ENCODE measurements around the gene HS3ST6. TPM values are rescaled to one million over a fixed set of nuclear protein-coding genes. Genes with fewer than 3 reads are reported as not detected.
"Not testable (repeated sequence)": the region's sequence is repeated elsewhere in the genome, so short reads cannot be mapped to it uniquely, and the experiment has no call there.

Gene HS3ST6
- total RNA-seq, 1 donor from 2014 or later = not detected

GRCh38 chr16:1879477-1879876 is 38.7 kb downstream of the HS3ST6 start:
- Mint-ChIP-seq H3K27me3 (ENCODE audit: low read depth) (peaks cover 13% of the 10 kb centered on the region), H3K4me3 (ENCODE audit: unreplicated experiment) (no peak overlapping the region), H3K4me1 (ENCODE audit: low read depth) (no peaks in the 10 kb centered on the region), H3K9me3 (ENCODE audit: low read depth) (no peaks in the 10 kb centered on the region), H3K36me3 (ENCODE audit: low read depth) (no peaks in the 10 kb centered on the region), H3K27ac (ENCODE audit: unreplicated experiment) (no peak overlapping the region)
- no peak for DNase-seq (ENCODE audit: low spot score)
- TF ChIP-seq, protein P1, sequence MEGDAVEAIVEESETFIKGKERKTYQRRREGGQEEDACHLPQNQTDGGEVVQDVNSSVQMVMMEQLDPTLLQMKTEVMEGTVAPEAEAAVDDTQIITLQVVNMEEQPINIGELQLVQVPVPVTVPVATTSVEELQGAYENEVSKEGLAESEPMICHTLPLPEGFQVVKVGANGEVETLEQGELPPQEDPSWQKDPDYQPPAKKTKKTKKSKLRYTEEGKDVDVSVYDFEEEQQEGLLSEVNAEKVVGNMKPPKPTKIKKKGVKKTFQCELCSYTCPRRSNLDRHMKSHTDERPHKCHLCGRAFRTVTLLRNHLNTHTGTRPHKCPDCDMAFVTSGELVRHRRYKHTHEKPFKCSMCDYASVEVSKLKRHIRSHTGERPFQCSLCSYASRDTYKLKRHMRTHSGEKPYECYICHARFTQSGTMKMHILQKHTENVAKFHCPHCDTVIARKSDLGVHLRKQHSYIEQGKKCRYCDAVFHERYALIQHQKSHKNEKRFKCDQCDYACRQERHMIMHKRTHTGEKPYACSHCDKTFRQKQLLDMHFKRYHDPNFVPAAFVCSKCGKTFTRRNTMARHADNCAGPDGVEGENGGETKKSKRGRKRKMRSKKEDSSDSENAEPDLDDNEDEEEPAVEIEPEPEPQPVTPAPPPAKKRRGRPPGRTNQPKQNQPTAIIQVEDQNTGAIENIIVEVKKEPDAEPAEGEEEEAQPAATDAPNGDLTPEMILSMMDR (IDR thresholded peaks at IDR 0.05) = no peak

DNA sequence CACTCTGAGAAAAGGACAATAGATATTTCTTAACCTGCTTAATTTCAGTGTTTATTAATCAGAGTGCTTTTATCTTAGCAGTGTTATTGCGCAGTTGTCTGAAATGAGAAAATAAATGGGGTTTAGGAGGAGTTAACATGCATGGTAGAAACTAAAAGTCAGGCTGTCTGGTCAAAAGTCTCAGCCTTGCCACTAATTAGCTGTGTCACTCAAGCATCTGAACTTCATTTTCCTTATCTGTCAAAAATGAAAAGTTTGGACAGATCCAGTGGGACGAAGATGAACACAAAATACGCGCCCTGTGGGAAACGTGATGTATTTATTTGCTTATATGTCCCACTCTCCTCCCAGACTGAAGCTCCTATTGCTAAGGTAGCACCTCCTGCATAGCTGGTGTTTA is 40.0 kb downstream of the HS3ST6 start:
- no peak overlapping the region for H3K27ac Mint-ChIP-seq (ENCODE audit: unreplicated experiment)
- H3K27me3 Mint-ChIP-seq (ENCODE audit: low read depth) = peaks cover 13% of the 10 kb centered on the region
- DNase-seq (ENCODE audit: low spot score) = no peak
- no peak overlapping the region for H3K4me3 Mint-ChIP-seq (ENCODE audit: unreplicated experiment)
- TF ChIP-seq, protein P1 (IDR thresholded peaks at IDR 0.05) = no peak
- no peaks in the 10 kb centered on the region for H3K4me1 Mint-ChIP-seq (ENCODE audit: low read depth)
- no peaks in the 10 kb centered on the region for H3K36me3 Mint-ChIP-seq (ENCODE audit: low read depth)
- H3K9me3 Mint-ChIP-seq (ENCODE audit: low read depth) = no peaks in the 10 kb centered on the region

GRCh38 chr16:1877804-1878203 is 40.4 kb downstream of the HS3ST6 start:
- Mint-ChIP-seq H3K27me3 (ENCODE audit: low read depth) (peaks cover 13% of the 10 kb centered on the region), H3K4me1 (ENCODE audit: low read depth) (no peaks in the 10 kb centered on the region), H3K4me3 (ENCODE audit: unreplicated experiment) (no peak overlapping the region), H3K36me3 (ENCODE audit: low read depth) (no peaks in the 10 kb centered on the region), H3K27ac (ENCODE audit: unreplicated experiment) (no peak overlapping the region), H3K9me3 (ENCODE audit: low read depth) (no peaks in the 10 kb centered on the region)
- DNase-seq (ENCODE audit: low spot score) = no peak
- TF ChIP-seq, protein P1 (IDR thresholded peaks at IDR 0.05) = no peak

GRCh38 chr16:1877089-1877488 is 41.1 kb downstream of the HS3ST6 start:
- Mint-ChIP-seq H3K27ac (ENCODE audit: unreplicated experiment) (no peak overlapping the region), H3K4me1 (ENCODE audit: low read depth) (peaks cover 5% of the 10 kb centered on the region), H3K4me3 (ENCODE audit: unreplicated experiment) (no peak overlapping the region), H3K9me3 (ENCODE audit: low read depth) (no peaks in the 10 kb centered on the region), H3K27me3 (ENCODE audit: low read depth) (peaks cover 13% of the 10 kb centered on the region), H3K36me3 (ENCODE audit: low read depth) (no peaks in the 10 kb centered on the region)
- TF ChIP-seq, protein P1 (IDR thresholded peaks at IDR 0.05) = no peak
- DNase-seq (ENCODE audit: low spot score) = no peak

DNA sequence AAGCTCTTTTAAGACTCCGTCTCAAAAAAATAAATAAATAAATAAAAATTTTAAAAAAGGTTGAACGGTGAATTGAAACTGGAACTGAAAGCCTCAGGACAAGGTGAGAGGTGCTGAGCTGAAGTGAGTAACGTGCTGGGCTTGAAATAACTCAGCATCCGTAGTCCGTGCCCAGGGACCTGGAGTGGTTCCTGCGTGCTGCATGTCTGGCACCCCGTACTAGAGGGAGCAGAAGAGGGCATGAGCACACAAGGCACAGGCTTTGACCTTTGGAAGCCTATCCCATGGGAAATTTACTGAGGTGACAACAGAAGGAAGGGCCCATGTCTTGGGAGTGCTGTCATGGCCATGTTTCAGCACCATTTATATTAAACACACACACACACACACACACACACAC is 41.7 kb downstream of the HS3ST6 start:
- Mint-ChIP-seq H3K27me3 (ENCODE audit: low read depth) (peaks cover 13% of the 10 kb centered on the region), H3K4me1 (ENCODE audit: low read depth) (peaks cover 6% of the 10 kb centered on the region)

DNA sequence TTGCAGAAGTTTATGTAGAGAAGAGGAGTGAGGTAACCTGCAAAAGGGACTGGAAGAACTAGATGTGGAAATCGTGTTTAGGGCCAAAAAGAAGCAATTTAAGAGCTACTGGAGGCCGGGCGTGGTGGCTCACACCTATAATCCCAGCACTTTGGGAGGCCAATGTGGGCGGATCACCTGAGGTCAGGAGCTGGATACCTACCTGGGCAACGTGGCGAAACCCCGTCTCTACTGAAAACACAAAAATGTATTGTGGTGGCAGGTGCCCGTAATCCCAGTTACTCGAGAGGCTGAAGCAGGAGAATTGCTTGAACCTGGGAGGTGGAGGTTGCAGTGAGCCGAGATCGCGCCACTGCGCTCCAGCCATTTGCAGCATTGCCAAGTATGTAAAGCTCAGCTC is 42.1 kb downstream of the HS3ST6 start:
- H3K4me3 Mint-ChIP-seq (ENCODE audit: unreplicated experiment); H3K27ac Mint-ChIP-seq (ENCODE audit: unreplicated experiment); DNase-seq (ENCODE audit: low spot score); H3K36me3 Mint-ChIP-seq (ENCODE audit: low read depth); H3K4me1 Mint-ChIP-seq (ENCODE audit: low read depth); H3K9me3 Mint-ChIP-seq (ENCODE audit: low read depth): not testable (repeated sequence)
- peaks cover 13% of the 10 kb centered on the region for H3K27me3 Mint-ChIP-seq (ENCODE audit: low read depth)

More for the DNA sequence above, 41.7 kb downstream of the HS3ST6 start:
- Mint-ChIP-seq H3K4me3 (ENCODE audit: unreplicated experiment) (no peak overlapping the region), H3K9me3 (ENCODE audit: low read depth) (no peaks in the 10 kb centered on the region), H3K27ac (ENCODE audit: unreplicated experiment) (no peak overlapping the region), H3K36me3 (ENCODE audit: low read depth) (no peaks in the 10 kb centered on the region)
- DNase-seq (ENCODE audit: low spot score) = no peak
- TF ChIP-seq, protein P1 (IDR thresholded peaks at IDR 0.05) = no peak

Measured in chondrocyte (in vitro differentiated cells).